ENCODE data around the gene ACAP2.
"Not testable (repeated sequence)": the region's sequence is repeated elsewhere in the genome, so short reads cannot be mapped to it uniquely, and the experiment has no call there.

Gene ACAP2, protein sequence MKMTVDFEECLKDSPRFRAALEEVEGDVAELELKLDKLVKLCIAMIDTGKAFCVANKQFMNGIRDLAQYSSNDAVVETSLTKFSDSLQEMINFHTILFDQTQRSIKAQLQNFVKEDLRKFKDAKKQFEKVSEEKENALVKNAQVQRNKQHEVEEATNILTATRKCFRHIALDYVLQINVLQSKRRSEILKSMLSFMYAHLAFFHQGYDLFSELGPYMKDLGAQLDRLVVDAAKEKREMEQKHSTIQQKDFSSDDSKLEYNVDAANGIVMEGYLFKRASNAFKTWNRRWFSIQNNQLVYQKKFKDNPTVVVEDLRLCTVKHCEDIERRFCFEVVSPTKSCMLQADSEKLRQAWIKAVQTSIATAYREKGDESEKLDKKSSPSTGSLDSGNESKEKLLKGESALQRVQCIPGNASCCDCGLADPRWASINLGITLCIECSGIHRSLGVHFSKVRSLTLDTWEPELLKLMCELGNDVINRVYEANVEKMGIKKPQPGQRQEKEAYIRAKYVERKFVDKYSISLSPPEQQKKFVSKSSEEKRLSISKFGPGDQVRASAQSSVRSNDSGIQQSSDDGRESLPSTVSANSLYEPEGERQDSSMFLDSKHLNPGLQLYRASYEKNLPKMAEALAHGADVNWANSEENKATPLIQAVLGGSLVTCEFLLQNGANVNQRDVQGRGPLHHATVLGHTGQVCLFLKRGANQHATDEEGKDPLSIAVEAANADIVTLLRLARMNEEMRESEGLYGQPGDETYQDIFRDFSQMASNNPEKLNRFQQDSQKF

DNA sequence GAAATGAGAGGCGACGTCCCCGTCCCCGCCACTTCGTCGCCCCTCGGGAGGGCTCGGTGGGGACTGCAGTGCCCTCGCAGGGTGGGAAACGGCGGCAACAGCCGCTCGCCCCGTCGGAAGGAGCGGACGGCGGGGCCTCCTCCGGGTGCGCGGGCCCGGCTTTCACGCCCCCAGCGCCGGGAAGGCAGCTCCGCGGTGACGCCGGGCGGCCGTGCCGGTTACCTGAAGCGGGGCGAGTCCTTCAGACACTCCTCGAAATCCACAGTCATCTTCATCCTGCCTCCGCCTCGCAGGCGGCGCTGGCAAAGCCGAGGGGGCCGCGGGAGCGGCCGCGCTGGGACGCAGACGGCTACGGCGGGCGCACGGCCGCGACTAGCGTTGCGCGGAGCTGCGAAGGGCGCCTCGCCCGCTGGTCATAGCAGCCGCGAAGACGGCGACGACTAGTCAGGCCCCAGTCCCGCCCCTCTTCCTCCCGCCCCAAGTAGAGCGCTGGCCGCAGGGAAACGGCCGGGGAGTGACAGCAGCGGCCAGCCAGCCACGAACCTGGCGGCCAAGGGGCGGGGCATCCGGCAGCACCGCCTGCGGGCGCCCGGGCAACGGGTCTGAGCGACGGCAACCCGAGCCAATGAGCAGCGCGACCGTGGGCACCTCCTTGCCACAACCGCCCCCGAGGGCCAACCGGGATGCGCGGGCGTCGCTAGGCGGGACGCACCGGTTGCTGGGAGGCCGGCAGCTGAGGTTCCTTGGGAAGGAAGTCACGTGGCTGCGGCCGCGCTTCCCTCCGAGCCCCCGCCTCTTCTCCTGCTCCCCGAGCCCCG lies at the start of gene ACAP2:
TSS of gene ACAP2 (minus strand) at position 448 of the 818 bp plus-strand sequence. CDS start at position 275, 173 bp downstream.
- peak; percentile 100 for DNase-seq

DNA sequence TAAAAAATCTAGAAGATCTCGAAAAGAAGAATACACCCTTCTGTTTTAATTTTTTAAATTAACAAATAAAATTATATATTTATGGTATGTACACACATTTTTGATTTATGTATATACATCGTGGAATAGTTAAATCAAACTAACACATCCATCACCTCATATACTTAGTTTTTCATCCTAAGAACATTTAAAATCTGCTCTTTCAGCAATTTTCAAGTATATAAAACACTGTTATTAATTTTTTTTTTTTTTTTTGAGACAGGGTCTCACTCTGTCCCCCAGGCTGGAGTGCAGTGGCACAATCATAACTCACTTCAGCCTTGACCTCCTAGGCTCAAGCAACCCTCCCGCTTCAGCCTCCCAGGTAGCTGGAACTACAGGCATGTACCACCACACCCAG lies 32.8 kb upstream of the ACAP2 start:
- DNase-seq = no peak

DNA sequence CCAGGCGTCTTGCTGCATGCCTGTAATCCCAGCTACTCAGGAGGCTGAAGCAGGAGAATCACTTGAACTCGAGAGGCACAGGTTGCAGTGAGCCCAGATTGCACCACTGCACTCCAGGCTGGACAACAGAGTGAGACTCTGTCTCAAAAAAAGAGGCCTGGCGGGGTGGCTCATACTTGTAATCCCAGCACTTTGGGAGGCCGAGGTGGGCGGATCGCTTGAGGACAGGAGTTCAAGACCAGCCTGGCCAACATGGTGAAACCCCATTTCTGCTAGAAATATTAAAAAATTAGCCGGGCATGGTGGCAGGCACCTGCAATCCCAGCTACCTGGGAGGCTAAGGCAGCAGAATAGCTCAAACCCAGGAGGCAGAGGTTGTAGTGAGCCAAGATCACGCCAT lies 32.3 kb upstream of the ACAP2 start:
- not testable (repeated sequence) for DNase-seq

DNA sequence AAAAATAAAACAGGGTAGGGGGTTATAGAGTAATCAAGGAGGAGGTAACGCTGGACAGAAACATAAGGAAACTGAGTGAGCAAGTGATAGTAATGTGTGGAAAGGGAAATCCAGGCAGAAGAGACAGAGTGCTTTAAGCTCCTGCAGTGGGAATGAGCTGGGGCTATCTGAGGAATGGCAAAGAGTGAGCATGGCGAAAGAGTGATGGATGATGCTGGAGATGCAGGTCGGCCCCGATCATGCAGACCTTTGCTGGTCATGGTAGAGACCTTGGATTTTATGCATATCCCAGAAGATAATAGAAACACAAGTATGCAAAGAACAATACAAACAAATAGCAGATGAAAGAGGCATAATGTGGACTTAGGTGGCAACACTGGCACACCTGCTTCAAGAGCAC lies 26.0 kb upstream of the ACAP2 start:
- no peak for DNase-seq

DNA sequence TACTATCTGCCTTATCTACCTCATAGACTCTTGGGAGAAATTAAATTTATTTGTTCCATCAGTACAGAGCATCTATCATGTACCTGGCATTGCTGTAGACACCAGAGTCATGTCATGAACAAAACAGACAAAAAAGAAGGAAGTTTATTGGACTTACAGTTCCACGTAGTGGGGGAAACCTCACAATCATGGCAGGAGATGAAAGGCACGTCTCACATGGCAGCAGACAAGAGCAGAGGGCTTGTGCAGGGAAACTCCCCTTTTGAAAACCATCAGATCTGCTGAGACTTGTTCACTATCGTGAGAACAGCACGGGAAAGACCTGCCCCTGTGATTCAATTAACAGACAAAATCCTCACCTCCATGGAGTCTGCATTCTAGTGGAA lies 25.6 kb upstream of the ACAP2 start:
- DNase-seq = no peak

GRCh38 chr3:195467641-195468390 lies 25.0 kb upstream of the ACAP2 start:
- DNase-seq = no peak

- DNase-seq = no peak
Measured at GRCh38 chr3:195466251-195466650, 23.4 kb upstream of the ACAP2 start.

- not testable (repeated sequence) for DNase-seq
Measured at GRCh38 chr3:195462922-195463321, 20.1 kb upstream of the ACAP2 start.

GRCh38 chr3:195462308-195462610 lies 19.4 kb upstream of the ACAP2 start:
- no peak for DNase-seq

DNA sequence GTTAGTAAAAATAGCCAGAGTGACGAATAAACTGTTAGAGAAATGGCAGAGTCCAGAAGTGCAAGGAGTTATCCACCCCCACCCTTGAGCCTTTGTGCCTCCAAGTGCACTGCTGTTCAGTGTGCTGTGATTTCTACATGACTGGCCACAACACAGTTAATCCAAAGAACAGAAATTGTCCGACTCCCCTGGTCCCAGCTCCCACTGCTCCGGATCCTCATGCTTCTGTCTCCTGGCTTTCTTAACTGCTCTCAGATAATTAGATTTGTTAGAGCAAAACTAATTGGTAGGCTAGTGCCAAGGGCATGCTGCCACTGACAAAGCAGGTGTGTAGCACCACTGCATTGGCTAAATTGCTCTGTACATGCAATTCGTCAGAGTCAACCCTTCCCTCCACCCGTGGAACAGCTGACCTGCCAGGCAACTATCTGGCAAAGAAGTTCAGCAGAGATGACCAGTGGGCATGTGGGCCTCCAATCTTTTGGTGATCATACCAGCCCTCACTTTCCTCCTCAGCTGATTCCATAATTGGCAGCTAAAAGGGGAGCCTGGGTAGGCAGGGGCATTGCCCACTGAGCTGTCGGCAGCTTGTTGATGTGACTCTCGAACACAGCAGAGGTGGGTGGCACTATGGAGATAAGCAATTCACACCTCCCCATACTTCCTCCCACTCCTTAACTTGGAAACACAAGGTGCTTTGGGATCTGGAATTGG lies 18.9 kb upstream of the ACAP2 start:
- DNase-seq = no peak

DNA sequence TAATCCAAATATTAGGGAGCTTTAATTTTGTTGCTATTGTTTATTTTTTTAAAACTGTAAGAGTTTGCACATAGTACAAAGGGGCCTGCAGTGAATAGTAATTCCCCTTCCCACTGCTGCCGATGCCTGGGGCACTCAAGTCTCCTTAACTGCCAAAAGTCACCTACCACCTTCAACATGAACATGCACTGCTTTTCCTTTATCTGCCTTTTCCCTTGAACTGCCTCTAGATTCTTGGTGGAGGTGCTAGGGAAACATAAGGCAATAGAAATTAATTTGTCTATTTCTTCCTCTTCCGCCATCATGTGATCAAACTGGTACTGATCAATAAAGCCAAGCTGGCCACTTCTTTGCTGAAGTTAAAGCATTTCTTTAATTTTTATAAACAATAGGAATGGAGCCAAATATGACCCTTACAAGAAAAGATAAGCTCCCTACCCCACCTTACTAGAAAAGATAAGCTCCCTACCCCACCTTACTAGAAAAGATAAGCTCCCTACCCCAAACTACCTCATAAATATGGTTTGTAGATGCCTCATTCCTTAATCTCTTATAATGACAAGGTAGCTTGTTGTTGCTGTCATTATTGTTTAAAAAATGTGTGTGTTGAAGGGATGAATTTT lies 17.4 kb upstream of the ACAP2 start:
- DNase-seq = no peak

- DNase-seq = no peak
Measured at GRCh38 chr3:195458316-195458717, 15.5 kb upstream of the ACAP2 start.

DNA sequence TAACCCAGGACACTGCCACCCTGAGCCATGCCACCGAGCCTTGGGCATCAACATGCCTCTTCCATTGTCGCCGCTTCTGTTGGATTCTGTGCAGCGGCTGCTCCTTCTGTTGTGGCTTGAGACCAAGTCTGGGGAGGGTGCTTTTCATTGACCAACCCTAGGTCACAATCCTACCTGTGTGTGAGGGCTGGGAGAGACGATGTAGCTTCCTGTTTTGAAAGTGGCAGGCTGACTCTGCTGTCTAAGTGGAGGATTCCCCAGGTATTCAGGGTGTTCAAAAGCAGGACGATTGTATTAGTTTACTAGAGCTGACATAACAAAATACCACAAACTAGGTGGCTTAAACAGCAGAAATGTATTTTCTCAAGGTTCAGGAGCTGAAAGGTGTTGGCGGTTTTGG lies 13.0 kb upstream of the ACAP2 start:
- no peak for DNase-seq

- no peak for DNase-seq
Measured at GRCh38 chr3:195453236-195453635, 10.4 kb upstream of the ACAP2 start.

- no peak for DNase-seq
Measured at GRCh38 chr3:195451373-195452015, 8.7 kb upstream of the ACAP2 start.

DNA sequence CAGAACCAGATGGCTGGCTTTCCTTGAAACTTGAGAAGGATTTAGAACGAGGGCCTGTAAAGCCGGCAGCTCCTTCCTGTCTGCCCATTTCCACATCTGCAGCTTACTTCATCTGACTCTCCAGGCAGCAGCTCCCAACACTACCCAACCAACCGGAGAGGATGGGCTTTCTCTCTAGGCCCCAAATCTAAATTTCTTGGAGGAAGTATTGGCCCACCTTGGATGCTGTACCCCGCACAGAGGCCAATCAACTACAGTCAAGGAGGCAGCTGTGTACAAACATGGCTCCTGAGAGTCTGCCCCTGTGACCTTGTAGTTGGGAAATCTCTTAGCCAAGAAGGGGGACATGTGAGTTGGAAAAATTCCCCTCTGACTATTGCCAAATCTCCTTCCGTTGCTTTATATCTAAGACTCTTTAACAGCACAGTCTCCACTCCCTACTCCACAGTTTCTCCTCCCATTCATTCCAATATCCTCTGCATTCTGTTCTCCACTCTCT lies 8.0 kb upstream of the ACAP2 start:
- no peak for DNase-seq

DNA sequence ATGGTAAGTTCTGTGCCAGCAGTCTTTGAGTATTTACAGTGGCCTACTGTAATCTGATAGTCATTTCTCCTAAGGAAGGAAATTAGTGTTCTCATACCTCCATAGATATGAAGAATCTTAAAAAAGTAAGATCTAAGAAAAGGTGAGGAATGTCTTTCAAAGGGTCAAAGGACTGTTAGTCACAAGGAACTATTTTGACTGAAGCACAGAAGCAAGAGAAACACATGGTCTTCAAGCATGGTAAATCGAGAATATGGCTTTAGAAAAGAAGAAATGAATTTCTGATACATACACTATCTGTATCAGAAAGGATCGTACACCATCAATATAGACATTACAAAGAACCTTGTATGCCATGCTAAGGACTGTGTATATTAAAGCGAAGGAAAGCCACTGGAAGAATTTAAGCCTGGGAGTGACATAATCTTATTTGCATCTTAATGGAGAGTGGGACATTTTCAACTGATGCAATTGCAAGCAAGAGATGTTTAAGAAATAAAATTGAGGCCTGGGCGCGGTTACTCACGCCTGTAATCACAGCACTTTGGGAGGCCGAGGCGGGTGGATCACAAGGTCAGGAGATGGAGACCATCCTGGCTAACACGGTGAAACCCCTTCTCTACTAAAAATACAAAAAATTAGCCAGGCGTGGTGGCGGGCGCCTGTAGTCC lies 5.5 kb upstream of the ACAP2 start:
- no peak for DNase-seq

DNA sequence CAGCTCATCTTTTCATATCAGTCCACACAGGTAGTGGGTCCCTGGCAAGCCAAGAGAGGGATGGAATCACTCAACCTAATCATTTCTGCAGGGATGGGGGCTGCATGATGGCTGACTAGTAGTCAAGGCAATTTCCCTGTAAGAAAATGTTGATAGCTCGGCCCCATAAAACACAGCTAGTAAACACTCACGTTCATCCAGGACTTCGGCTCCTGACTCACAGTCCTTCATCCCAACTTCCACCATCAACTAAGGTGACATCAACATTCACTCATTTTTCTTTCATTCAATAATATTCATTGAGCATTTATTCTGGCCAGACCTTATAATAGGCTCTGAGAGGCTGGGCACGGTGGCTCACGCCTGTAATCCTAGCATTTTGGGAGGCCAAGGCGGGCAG lies 4.4 kb upstream of the ACAP2 start:
- no peak for DNase-seq

GRCh38 chr3:195446359-195446758 lies 3.5 kb upstream of the ACAP2 start:
- DNase-seq = no peak

GRCh38 chr3:195445885-195446284 lies 3.1 kb upstream of the ACAP2 start:
- DNase-seq = no peak
